Measurements from ENCODE around the gene SLC35G2. TPM values are rescaled to one million over a fixed set of nuclear protein-coding genes. Genes with fewer than 3 reads are reported as not detected.

SLC35G2 gene
- total and polyA plus RNA-seq, 4 donors: 1.1 to 13.1 (median 4.9) TPM

DNA sequence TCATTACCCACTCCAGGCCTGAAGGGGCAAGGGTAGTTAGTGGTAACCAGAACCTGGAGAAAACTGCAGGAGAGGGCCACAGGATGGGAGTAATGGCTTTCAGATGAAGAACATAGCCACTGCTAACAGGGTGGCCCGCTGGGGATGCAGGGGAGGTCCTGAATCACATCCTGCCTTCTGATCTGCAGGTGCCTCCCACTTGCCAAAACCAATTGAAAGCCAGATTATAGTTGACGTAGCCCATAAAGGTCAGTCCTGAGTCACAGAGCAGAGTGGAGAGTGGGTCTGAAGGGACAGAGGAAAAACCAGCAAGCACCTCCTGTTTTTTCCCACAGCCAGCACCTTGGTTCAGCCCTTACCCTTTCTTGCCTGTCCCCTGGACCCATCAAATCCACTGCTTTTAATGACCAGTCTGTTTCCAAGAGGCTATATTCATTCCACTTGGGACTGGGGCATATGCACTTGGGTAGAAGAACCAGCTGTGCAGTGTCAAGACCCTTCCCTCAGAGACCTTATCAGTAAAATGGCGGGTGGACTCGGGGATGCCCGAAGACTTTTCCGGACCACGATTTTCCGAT is 646 bp upstream of the SLC35G2 start:
- intact Hi-C loops (cut with DNase I): loop anchor here in 1 of 2 donors (1.0 to 5.0 kb wide), 2 partner anchors 44 to 66 kb away; partner anchors contain the start of genes NCK1 and STAG1
- peak; percentile 58 to 77 for DNase-seq
- 18 to 19% methylated on average over 8 of the region's 8 CpGs for WGBS, 2 donors
- no peaks in the 10 kb centered on the region for H3K36me3 ChIP-seq (ENCODE audit: control insufficient read depth in 1 of 2, insufficient read depth in 2 of 2, low read length in 1 of 2)
- H3K9me3 ChIP-seq (ENCODE audit: control insufficient read depth, low read length): no peaks in the 10 kb centered on the region
- H3K27ac ChIP-seq (ENCODE audit: low read depth in 1 of 2, low read length in 2 of 2): no peak overlapping the region
- H3K4me3 ChIP-seq (ENCODE audit: low read length in 2 of 2): peak overlapping the region; percentile 38 to 58
- no peaks in the 10 kb centered on the region for H3K27me3 ChIP-seq (ENCODE audit: control insufficient read depth in 1 of 2, insufficient read depth in 2 of 2, low read length in 1 of 2)
- peak; percentile 70 for ATAC-seq (ENCODE audit: low FRiP score)
- no peaks in the 10 kb centered on the region for H3K4me1 ChIP-seq (ENCODE audit: control insufficient read depth in 1 of 2, insufficient read depth in 2 of 2, low read length in 2 of 2)

DNA sequence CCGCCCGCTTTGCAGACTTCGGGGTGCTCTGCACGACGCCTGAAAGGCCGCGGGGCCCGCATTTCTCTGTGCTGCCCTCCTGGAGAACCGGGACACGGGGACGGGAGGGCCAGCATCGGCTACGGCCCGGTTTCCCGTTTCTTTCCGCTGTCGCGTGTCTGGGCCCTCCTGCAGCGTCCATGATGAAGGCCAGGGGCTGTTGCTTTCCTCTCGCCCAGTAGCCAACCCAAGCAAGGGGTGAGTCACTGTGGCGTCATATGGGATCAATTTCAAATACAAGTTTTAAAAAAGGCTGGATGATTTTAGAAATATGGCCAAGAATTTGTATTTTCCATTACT is 435 bp downstream of the SLC35G2 start:
- H3K36me3 ChIP-seq (ENCODE audit: control insufficient read depth in 1 of 2, insufficient read depth in 2 of 2, low read length in 1 of 2): no peaks in the 10 kb centered on the region
- H3K27ac ChIP-seq (ENCODE audit: low read depth in 1 of 2, low read length in 2 of 2): no peak overlapping the region
- H3K27me3 ChIP-seq (ENCODE audit: control insufficient read depth in 1 of 2, insufficient read depth in 2 of 2, low read length in 1 of 2): no peaks in the 10 kb centered on the region
- WGBS, 2 donors: 1 to 2% methylated on average over 19 to 21 of the region's 21 CpGs
- peak; percentile 55 to 78 for DNase-seq
- H3K4me3 ChIP-seq (ENCODE audit: low read length in 2 of 2): peak overlapping the region; percentile 38 to 58
- intact Hi-C loops (cut with DNase I): loop anchor here in 1 of 2 donors (5.0 kb wide), 1 partner anchor 43 kb away; the partner anchor contains the start of gene NCK1
- ATAC-seq (ENCODE audit: low FRiP score): peak; percentile 89
- no peaks in the 10 kb centered on the region for H3K4me1 ChIP-seq (ENCODE audit: control insufficient read depth in 1 of 2, insufficient read depth in 2 of 2, low read length in 2 of 2)
- H3K9me3 ChIP-seq (ENCODE audit: control insufficient read depth, low read length): no peaks in the 10 kb centered on the region

DNA sequence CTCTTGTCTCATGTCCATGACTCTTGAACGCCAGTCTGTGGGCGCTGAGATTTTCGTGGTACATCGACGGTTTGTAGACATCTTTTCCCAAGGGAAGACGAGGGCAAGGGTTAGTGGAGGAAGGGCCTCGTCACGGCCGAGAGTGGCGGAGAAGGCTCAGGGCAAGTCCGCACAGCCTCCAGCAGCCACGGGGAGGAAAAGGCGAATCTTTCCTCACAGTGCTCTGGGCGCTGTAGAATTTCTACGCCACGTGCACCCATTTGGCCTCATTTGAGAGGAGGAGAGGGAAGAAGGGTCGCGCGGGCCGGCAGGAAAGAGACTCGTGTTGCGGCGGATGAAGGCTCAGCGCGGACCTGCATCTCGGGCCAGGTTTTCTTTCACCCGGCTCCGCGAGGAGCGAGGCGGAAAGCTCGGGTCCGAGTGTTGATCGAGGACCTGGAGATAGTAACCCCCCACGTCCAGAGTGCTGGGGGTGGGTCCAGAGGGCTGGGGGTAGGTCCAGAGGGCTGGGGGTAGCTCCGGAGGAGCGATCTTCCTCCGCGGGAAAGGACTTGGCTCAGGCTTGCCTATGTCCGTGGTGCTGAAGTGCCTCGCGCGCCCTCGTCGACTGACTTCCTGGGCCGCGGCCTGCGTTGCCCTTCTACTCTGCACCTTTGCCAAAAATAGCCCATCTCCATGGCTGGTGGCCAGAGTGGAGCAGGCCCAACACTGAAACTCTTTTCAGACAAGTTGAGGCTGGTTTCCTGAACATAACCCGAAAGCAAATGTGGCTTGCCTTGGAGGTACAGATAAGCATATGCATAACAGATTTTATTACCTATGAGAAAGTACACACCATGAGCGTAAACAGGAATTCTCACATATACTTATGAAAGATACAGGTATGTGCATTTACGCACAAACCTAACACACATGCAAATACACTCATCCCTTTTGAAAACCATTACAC is 1.1 kb downstream of the SLC35G2 start:
- no peak overlapping the region for H3K27ac ChIP-seq (ENCODE audit: low read depth in 1 of 2, low read length in 2 of 2)

DNA sequence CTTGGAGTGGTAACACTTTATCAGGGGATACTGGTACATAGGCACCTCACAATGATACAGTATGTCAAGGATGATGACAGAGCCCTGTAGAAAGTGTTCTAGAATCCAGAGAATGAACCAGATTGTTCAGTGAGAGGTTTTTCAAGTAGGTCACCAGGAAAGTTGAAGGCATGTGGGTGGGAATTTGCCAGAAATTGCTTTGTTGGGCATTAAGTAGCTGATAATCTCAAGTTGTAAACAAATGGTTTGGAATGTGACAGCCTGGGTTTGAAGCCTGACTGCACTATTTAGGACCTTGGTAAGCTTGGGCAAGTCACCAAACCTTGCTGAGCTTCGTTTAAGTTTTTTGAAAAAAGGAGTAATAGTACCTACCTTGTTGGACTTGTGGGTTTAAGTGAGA is 12.5 kb downstream of the SLC35G2 start:
- H3K27ac ChIP-seq (ENCODE audit: low read depth in 1 of 2, low read length in 2 of 2): no peak overlapping the region
- ATAC-seq (ENCODE audit: low FRiP score): no peak

More for the DNA sequence above, 1.1 kb downstream of the SLC35G2 start:
- intact Hi-C loops (cut with DNase I): loop anchor here in 1 of 2 donors (5.0 kb wide), 1 partner anchor 42 kb away; the partner anchor contains the start of gene NCK1
- ATAC-seq (ENCODE audit: low FRiP score): peak; percentile 68
- DNase-seq: peak; percentile 71 to 84
- no peaks in the 10 kb centered on the region for H3K27me3 ChIP-seq (ENCODE audit: control insufficient read depth in 1 of 2, insufficient read depth in 2 of 2, low read length in 1 of 2)
- H3K4me3 ChIP-seq (ENCODE audit: low read length in 2 of 2): peak overlapping the region; percentile 38 to 58
- no peaks in the 10 kb centered on the region for H3K9me3 ChIP-seq (ENCODE audit: control insufficient read depth, low read length)
- no peaks in the 10 kb centered on the region for H3K4me1 ChIP-seq (ENCODE audit: control insufficient read depth in 1 of 2, insufficient read depth in 2 of 2, low read length in 2 of 2)
- H3K36me3 ChIP-seq (ENCODE audit: control insufficient read depth in 1 of 2, insufficient read depth in 2 of 2, low read length in 1 of 2): no peaks in the 10 kb centered on the region
- WGBS, 2 donors: 5% methylated on average over 50 to 51 of the region's 51 CpGs

DNA sequence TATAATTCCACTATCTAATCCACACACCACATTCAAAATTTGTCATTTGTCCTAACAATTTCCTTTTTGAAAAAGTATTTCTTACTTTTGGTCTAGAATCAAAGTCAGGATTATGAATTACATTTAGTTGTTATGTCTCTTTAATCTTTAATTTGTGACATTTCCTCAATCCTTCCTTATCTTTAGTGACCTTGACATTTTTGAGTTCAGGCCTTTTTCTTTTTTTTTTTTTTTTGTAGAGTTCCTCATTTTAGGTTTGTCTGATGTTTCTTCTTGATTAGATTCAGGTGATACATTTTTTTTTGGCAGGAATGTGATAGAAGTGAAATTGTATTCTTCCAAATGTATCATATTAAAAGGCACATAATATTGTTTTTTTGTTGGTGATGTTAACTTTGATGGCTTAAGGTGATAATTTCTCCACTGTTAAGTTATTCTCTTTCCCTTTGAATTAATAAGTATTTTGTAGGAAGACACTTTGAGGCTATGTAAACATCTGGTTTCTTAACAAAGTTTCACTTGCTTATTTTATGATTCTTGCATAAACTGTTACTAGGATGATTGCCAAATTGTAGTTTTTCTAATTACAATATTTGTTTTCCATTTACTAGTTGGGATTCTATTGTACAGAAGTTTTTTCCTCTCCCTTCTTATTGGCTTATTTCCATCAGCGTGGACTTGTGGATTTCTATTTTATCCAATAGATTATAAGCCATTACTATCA is 16.3 kb downstream of the SLC35G2 start:
- no peaks in the 10 kb centered on the region for H3K27me3 ChIP-seq (ENCODE audit: control insufficient read depth in 1 of 2, insufficient read depth in 2 of 2, low read length in 1 of 2)
- no peak overlapping the region for H3K27ac ChIP-seq (ENCODE audit: low read depth in 1 of 2, low read length in 2 of 2)
- WGBS, 2 donors: 73 to 84% methylated on average over 1 of the region's 1 CpG
- H3K36me3 ChIP-seq (ENCODE audit: control insufficient read depth in 1 of 2, insufficient read depth in 2 of 2, low read length in 1 of 2): no peaks in the 10 kb centered on the region
- no peak overlapping the region for H3K4me3 ChIP-seq (ENCODE audit: low read length in 2 of 2)
- DNase-seq (no peak), ATAC-seq (ENCODE audit: low FRiP score) (no peak)
- intact Hi-C loops (cut with DNase I): no loop called here
- H3K4me1 ChIP-seq (ENCODE audit: control insufficient read depth in 1 of 2, insufficient read depth in 2 of 2, low read length in 2 of 2): peaks cover 3 to 5% of the 10 kb centered on the region in 2 donors
- no peaks in the 10 kb centered on the region for H3K9me3 ChIP-seq (ENCODE audit: control insufficient read depth, low read length)

More for the DNA sequence above, 12.5 kb downstream of the SLC35G2 start:
- no peak for DNase-seq
- Histone ChIP-seq H3K4me3 (ENCODE audit: low read length in 2 of 2) (no peak overlapping the region), H3K4me1 (ENCODE audit: control insufficient read depth in 1 of 2, insufficient read depth in 2 of 2, low read length in 2 of 2) (no peaks in the 10 kb centered on the region), H3K9me3 (ENCODE audit: control insufficient read depth, low read length) (no peaks in the 10 kb centered on the region), H3K36me3 (ENCODE audit: control insufficient read depth in 1 of 2, insufficient read depth in 2 of 2, low read length in 1 of 2) (no peaks in the 10 kb centered on the region), H3K27me3 (ENCODE audit: control insufficient read depth in 1 of 2, insufficient read depth in 2 of 2, low read length in 1 of 2) (no peaks in the 10 kb centered on the region)
- intact Hi-C loops (cut with DNase I): no loop called here
- WGBS, 2 donors: 68 to 74% methylated on average over 1 of the region's 1 CpG

DNA sequence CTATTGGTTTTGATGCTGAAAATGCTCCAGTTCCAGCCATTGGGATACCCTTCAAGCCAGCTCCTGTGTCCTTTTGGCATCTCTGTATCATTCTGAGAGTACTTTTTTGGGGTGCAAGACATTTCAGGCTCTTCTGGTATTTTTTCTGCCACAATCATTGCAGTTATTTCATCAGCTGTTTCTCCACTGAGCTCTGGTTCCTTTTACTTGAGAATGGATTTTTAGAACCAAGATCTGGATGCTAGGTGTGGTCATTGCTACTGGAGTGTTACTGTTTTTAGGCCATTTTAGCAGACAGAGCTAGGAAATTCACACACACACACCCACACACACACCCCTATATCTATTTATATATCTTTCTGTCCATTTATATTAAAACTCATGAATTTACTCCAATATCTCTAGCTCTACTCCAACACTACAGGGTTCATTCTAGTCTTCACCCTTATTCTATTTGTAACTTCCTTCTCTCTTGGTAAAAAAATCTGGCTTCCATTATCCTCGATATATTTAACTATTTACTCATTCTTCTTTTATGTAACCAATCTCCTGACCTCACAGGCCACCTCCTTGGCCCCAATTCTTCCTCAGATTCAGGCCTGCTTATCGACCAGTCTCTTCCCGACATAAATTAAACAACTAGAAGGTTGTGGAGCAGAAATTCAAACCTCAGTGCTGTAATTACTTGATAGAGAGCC is 17.0 kb downstream of the SLC35G2 start:
- 45 to 46% methylated on average over 3 of the region's 3 CpGs for WGBS, 2 donors
- intact Hi-C loops (cut with DNase I): no loop called here
- H3K4me3 ChIP-seq (ENCODE audit: low read length in 2 of 2): no peak overlapping the region
- no peaks in the 10 kb centered on the region for H3K27me3 ChIP-seq (ENCODE audit: control insufficient read depth in 1 of 2, insufficient read depth in 2 of 2, low read length in 1 of 2)
- DNase-seq: no peak
- no peak for ATAC-seq (ENCODE audit: low FRiP score)
- no peak overlapping the region for H3K27ac ChIP-seq (ENCODE audit: low read depth in 1 of 2, low read length in 2 of 2)
- peaks cover 3 to 5% of the 10 kb centered on the region in 2 donors for H3K4me1 ChIP-seq (ENCODE audit: control insufficient read depth in 1 of 2, insufficient read depth in 2 of 2, low read length in 2 of 2)
- no peaks in the 10 kb centered on the region for H3K9me3 ChIP-seq (ENCODE audit: control insufficient read depth, low read length)
- no peaks in the 10 kb centered on the region for H3K36me3 ChIP-seq (ENCODE audit: control insufficient read depth in 1 of 2, insufficient read depth in 2 of 2, low read length in 1 of 2)

DNA sequence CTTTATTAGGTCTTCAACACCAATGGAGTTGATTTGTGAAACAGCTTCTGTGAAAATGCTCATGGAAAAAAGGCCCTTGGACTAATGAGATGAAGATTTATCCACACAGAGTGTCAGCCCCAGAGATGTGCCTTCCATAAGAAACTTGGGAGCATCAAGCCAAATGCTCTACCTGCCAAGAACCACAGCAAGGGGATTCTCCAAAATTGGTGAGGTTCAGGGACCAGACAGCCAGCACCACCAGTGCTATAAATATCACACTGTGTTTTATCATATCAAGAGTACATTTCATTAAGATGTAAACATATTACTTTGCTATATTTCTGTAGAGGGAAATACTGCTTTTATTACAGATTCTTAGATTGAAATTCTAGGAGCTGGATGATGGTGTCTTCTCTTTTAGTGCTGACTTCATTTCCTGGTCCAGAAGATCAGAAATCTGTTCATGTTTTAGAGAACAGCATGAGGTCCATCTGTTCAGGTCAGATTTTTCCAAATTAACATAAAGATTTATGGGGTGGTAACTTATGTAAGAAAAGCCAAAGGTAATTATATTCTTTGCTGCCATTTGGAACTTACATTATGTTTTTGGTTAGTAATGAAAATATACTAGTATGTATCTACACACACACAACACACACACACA is 17.7 kb downstream of the SLC35G2 start:
- DNase-seq: no peak
- H3K9me3 ChIP-seq (ENCODE audit: control insufficient read depth, low read length): no peaks in the 10 kb centered on the region
- no peaks in the 10 kb centered on the region for H3K27me3 ChIP-seq (ENCODE audit: control insufficient read depth in 1 of 2, insufficient read depth in 2 of 2, low read length in 1 of 2)
- H3K27ac ChIP-seq (ENCODE audit: low read depth in 1 of 2, low read length in 2 of 2): no peak overlapping the region
- no peak for ATAC-seq (ENCODE audit: low FRiP score)
- intact Hi-C loops (cut with DNase I): no loop called here
- H3K36me3 ChIP-seq (ENCODE audit: control insufficient read depth in 1 of 2, insufficient read depth in 2 of 2, low read length in 1 of 2): no peaks in the 10 kb centered on the region
- peaks cover 3 to 5% of the 10 kb centered on the region in 2 donors for H3K4me1 ChIP-seq (ENCODE audit: control insufficient read depth in 1 of 2, insufficient read depth in 2 of 2, low read length in 2 of 2)
- no peak overlapping the region for H3K4me3 ChIP-seq (ENCODE audit: low read length in 2 of 2)
